ENCODE data around the gene NDFIP1. TPM values are rescaled to one million over a fixed set of nuclear protein-coding genes. Genes with fewer than 3 reads are reported as not detected.

NDFIP1 gene
- total RNA-seq, 1 experiment from 2014 or later = 37.8 TPM

GRCh38 chr5:142102980-142103740 lies 5.4 kb upstream of the NDFIP1 start:
- no peaks in the 10 kb centered on the region for H3K79me2 ChIP-seq (ENCODE audit: insufficient read depth, low read length)
- no peak for TF ChIP-seq EZH2 (IDR thresholded peaks at IDR 0.05)
- no peak for TF ChIP-seq POLR2AphosphoS5 (IDR thresholded peaks at IDR 0.05; ENCODE audit: low read depth, low read length)
- TF ChIP-seq ZNF274 (IDR thresholded peaks at IDR 0.05; ENCODE audit: low read depth, low read length) = no peak
- no peak for TF ChIP-seq CEBPB (IDR thresholded peaks at IDR 0.05; ENCODE audit: low read depth)
- no peak for TF ChIP-seq YY1 (IDR thresholded peaks at IDR 0.05; ENCODE audit: extremely low read depth, insufficient replicate concordance, low read depth, low read length)
- TF ChIP-seq REST (IDR thresholded peaks at IDR 0.05; ENCODE audit: low read depth) = no peak
- TF ChIP-seq MAX (IDR thresholded peaks at IDR 0.05) = no peak
- no peak for TF ChIP-seq SIN3A (IDR thresholded peaks at IDR 0.05; ENCODE audit: low read depth)
- TF ChIP-seq ELF1 (IDR thresholded peaks at IDR 0.05; ENCODE audit: borderline replicate concordance, low read depth) = no peak
- TF ChIP-seq CTCF (IDR thresholded peaks at IDR 0.05 in 2 of 3, conservative IDR thresholded peaks at IDR 0.05 in 1 of 3; ENCODE audit: borderline replicate concordance in 1 of 3, insufficient read depth in 1 of 3, low read depth in 2 of 3, low read length in 2 of 3) = no peak
- TF ChIP-seq ZFX (IDR thresholded peaks at IDR 0.05) = no peak
- no peak for TF ChIP-seq ZBTB33 (IDR thresholded peaks at IDR 0.05; ENCODE audit: extremely low read depth, insufficient replicate concordance, low read length)
- TF ChIP-seq FOSL1 (IDR thresholded peaks at IDR 0.05; ENCODE audit: low read depth) = no peak
- TF ChIP-seq RAD21 (IDR thresholded peaks at IDR 0.05; ENCODE audit: low read depth) = no peak
- no peak for TF ChIP-seq EGR1 (IDR thresholded peaks at IDR 0.05; ENCODE audit: low read depth)
- TF ChIP-seq SRF (IDR thresholded peaks at IDR 0.05; ENCODE audit: low read depth) = no peak
- no peak for TF ChIP-seq TCF7L2 (IDR thresholded peaks at IDR 0.05; ENCODE audit: borderline replicate concordance, extremely low read depth, insufficient read depth, insufficient read length)
- no peak for TF ChIP-seq ATF3 (IDR thresholded peaks at IDR 0.05)
- no peak for TF ChIP-seq SP1 (IDR thresholded peaks at IDR 0.05; ENCODE audit: low read depth)
- H3K4me3 ChIP-seq (replicated peaks in 1 of 2; ENCODE audit: low read depth in 1 of 2, low read length in 2 of 2) = no peak overlapping the region
- H3K36me3 ChIP-seq (ENCODE audit: control insufficient read depth in 1 of 2, insufficient read depth in 2 of 2, low read length in 2 of 2) = no peaks in the 10 kb centered on the region
- intact Hi-C loops (cut with micrococcal nuclease) = no loop called here
- DNase-seq (ENCODE audit: low read depth, low spot score) (no peak), ATAC-seq (no peak)
- H4K20me1 ChIP-seq (ENCODE audit: insufficient read depth) = no peaks in the 10 kb centered on the region
- H3K4me1 ChIP-seq (ENCODE audit: control insufficient read depth in 1 of 2, insufficient read depth in 2 of 2, low read length in 2 of 2) = peaks cover 0 to 5% of the 10 kb centered on the region in 2 experiments; a peak in 2 of 4 replicates
- H3K9me3 ChIP-seq (ENCODE audit: control insufficient read depth in 1 of 2, insufficient read depth in 1 of 2, low read depth in 1 of 2, low read length in 2 of 2) = no peaks in the 10 kb centered on the region
- no TSS peak for BruUV-seq (replicated peaks)
- H3K27me3 ChIP-seq (ENCODE audit: insufficient read depth, low read length) = no peaks in the 10 kb centered on the region
- H3K9ac ChIP-seq (ENCODE audit: low read length) = no peak overlapping the region
- no peaks in the 10 kb centered on the region for H3K9me2 ChIP-seq (ENCODE audit: insufficient read depth)
- H3K4me2 ChIP-seq (ENCODE audit: low read length) = no peak overlapping the region
- CTCF ChIA-PET = no interaction called here
- RAD21 ChIA-PET (ENCODE audit: low non-redundant PET in 1 of 2, low total read pairs in 2 of 2, uncharacterized antibody in 2 of 2, unreplicated experiment in 2 of 2) = no interaction called here
- POLR2A ChIA-PET = no interaction called here
- no peak overlapping the region for H2AFZ ChIP-seq (ENCODE audit: low read depth, low read length, poor library complexity, severe bottlenecking)
- no peak overlapping the region for H3K27ac ChIP-seq (ENCODE audit: low read depth, low read length)

All from HCT116 (cell line).